Thymus (tissue), 11 donors: ENCODE data around the gene ZBTB7B. TPM values are rescaled to one million over a fixed set of nuclear protein-coding genes. Genes with fewer than 3 reads are reported as not detected.

Experiments used
- DNase-seq, 9 donors: peaks; one replicate each; pipeline ENCODE4 v3.0.0-alpha.2; 2013; ENCODE audit warnings: low spot score in 9 of 9, low read depth in 6 of 9, missing footprints in 1 of 9
- H3K27ac ChIP-seq, 2 donors: one replicate each; pipeline ENCODE4 v1.5.1; 2013; ENCODE audit warnings: control low read depth in 1 of 2, low read depth in 1 of 2, low read length in 1 of 2, mild to moderate bottlenecking in 1 of 2, moderate library complexity in 1 of 2
- H3K27me3 ChIP-seq, 2 donors: one replicate each; pipeline ENCODE4 v1.5.1; 2013; ENCODE audit warnings: low read length in 1 of 2; ENCODE audit not compliant: control insufficient read depth in 2 of 2, insufficient read depth in 1 of 2
- H3K36me3 ChIP-seq, 2 donors: one replicate each; pipeline ENCODE4 v1.5.1; 2013; ENCODE audit warnings: low read length in 1 of 2, mild to moderate bottlenecking in 1 of 2, moderate library complexity in 1 of 2; ENCODE audit not compliant: control insufficient read depth in 2 of 2, insufficient read depth in 2 of 2
- H3K4me1 ChIP-seq, 2 donors: one replicate each; pipeline ENCODE4 v1.5.1; 2013; ENCODE audit warnings: low read length in 2 of 2; ENCODE audit not compliant: control insufficient read depth in 2 of 2, insufficient read depth in 2 of 2
- H3K4me3 ChIP-seq, 2 donors: one replicate each; pipeline ENCODE4 v1.5.1; 2013; ENCODE audit warnings: low read length in 2 of 2, control low read depth in 1 of 2, mild to moderate bottlenecking in 1 of 2
- H3K9me3 ChIP-seq, 2 donors: one replicate each; pipeline ENCODE4 v1.5.1; 2013; ENCODE audit warnings: low read length in 1 of 2, mild to moderate bottlenecking in 1 of 2; ENCODE audit not compliant: control insufficient read depth in 2 of 2, insufficient read depth in 1 of 2
- WGBS: extraction: QIAGEN DNeasy Blood & Tissue Kit; methylation state at CpG from one replicate; pipeline ENCODE4 v1.1.7; 2013; 5-methylcytosine and 5-hydroxymethylcytosine counted together
- polyA plus RNA-seq: library from polyadenylated mRNA; stranded (reverse); fragments of 200-250 nt; gene quantifications from one replicate; pipeline ENCODE4 v1.2.3, GENCODE V29; 2013
- total RNA-seq: library from RNA; stranded (reverse); fragments of 120-200 nt; gene quantifications from one replicate; pipeline ENCODE4 v1.2.4, GENCODE V29; 2013
- donor health status: healthy.

The ZBTB7B gene
- total and polyA plus RNA-seq, 2 donors: 12.1 to 21.9 TPM

- peak overlapping the region in 1 of 2 donors; percentile 59 for H3K27ac ChIP-seq
- H3K4me3 ChIP-seq: no peak overlapping the region
- H3K27me3 ChIP-seq: peaks cover 13 to 81% of the 10 kb centered on the region in 2 donors
- WGBS: 85% methylated on average over 16 of the region's 16 CpGs
- peaks cover 53 to 91% of the 10 kb centered on the region in 2 donors for H3K4me1 ChIP-seq
- DNase-seq: no peak
- H3K36me3 ChIP-seq: peaks cover 6 to 12% of the 10 kb centered on the region in 2 donors
- H3K9me3 ChIP-seq: peaks cover 6 to 10% of the 10 kb centered on the region in 2 donors
These were observed 13.1 kb downstream of the ZBTB7B start for GRCh38 chr1:155015527-155016230.

- 20% methylated on average over 26 of the region's 26 CpGs for WGBS
- Histone ChIP-seq H3K4me3 (no peak overlapping the region), H3K27ac (peak overlapping the region in 1 of 2 donors; percentile 80), H3K9me3 (peaks cover 6 to 10% of the 10 kb centered on the region in 2 donors), H3K4me1 (peaks cover 48 to 84% of the 10 kb centered on the region in 2 donors), H3K36me3 (peaks cover 6 to 12% of the 10 kb centered on the region in 2 donors), H3K27me3 (peaks cover 13 to 79% of the 10 kb centered on the region in 2 donors)
- peak in 1 of 9 donors; percentile 60 for DNase-seq
These were observed 13.7 kb downstream of the ZBTB7B start for GRCh38 chr1:155016231-155016831.

- H3K36me3 ChIP-seq: peaks cover 6 to 12% of the 10 kb centered on the region in 2 donors
- 6% methylated on average over 49 of the region's 49 CpGs for WGBS
- H3K27ac ChIP-seq: peak overlapping the region in 1 of 2 donors; percentile 80
- peak overlapping the region in 1 of 2 donors; percentile 27 for H3K4me3 ChIP-seq
- H3K27me3 ChIP-seq: peaks cover 11 to 79% of the 10 kb centered on the region in 2 donors
- H3K9me3 ChIP-seq: peaks cover 6 to 10% of the 10 kb centered on the region in 2 donors
- H3K4me1 ChIP-seq: peaks cover 46 to 74% of the 10 kb centered on the region in 2 donors
- DNase-seq: peak in 4 of 9 donors; percentile 61 to 89 (median 82)
These were observed 14.7 kb downstream of the ZBTB7B start for GRCh38 chr1:155017041-155017945.

GRCh38 chr1:155017946-155018316, 15.3 kb downstream of the ZBTB7B start:
- DNase-seq: no peak
- 44% methylated on average over 6 of the region's 6 CpGs for WGBS
- peaks cover 12 to 79% of the 10 kb centered on the region in 2 donors for H3K27me3 ChIP-seq
- no peak overlapping the region for H3K27ac ChIP-seq
- peaks cover 6 to 10% of the 10 kb centered on the region in 2 donors for H3K9me3 ChIP-seq
- peaks cover 42 to 68% of the 10 kb centered on the region in 2 donors for H3K4me1 ChIP-seq
- H3K36me3 ChIP-seq: peaks cover 6 to 12% of the 10 kb centered on the region in 2 donors
- H3K4me3 ChIP-seq: no peak overlapping the region

- no peak for DNase-seq
- 95% methylated on average over 8 of the region's 8 CpGs for WGBS
- H3K9me3 ChIP-seq: peaks cover 6 to 10% of the 10 kb centered on the region in 2 donors
- no peak overlapping the region for H3K27ac ChIP-seq
- H3K36me3 ChIP-seq: peaks cover 6 to 12% of the 10 kb centered on the region in 2 donors
- peaks cover 12 to 83% of the 10 kb centered on the region in 2 donors for H3K27me3 ChIP-seq
- H3K4me1 ChIP-seq: peaks cover 37 to 60% of the 10 kb centered on the region in 2 donors
- H3K4me3 ChIP-seq: no peak overlapping the region
These were observed 16.2 kb downstream of the ZBTB7B start for GRCh38 chr1:155018617-155019348.

GRCh38 chr1:155019377-155020245, 17.0 kb downstream of the ZBTB7B start:
- Histone ChIP-seq H3K9me3 (peaks cover 5 to 10% of the 10 kb centered on the region in 2 donors), H3K27me3 (peaks cover 12 to 83% of the 10 kb centered on the region in 2 donors), H3K36me3 (peaks cover 6 to 7% of the 10 kb centered on the region in 2 donors), H3K4me3 (no peak overlapping the region), H3K4me1 (peaks cover 35 to 52% of the 10 kb centered on the region in 2 donors), H3K27ac (peak overlapping the region in 1 of 2 donors; percentile 55)
- DNase-seq: no peak
- WGBS: 80% methylated on average over 11 of the region's 11 CpGs

- H3K9me3 ChIP-seq: peaks cover 3 to 7% of the 10 kb centered on the region in 2 donors
- peaks cover 14 to 25% of the 10 kb centered on the region in 2 donors for H3K4me1 ChIP-seq
- no peak for DNase-seq
- no peak overlapping the region for H3K27ac ChIP-seq
- H3K27me3 ChIP-seq: peaks cover 8 to 65% of the 10 kb centered on the region in 2 donors
- no peak overlapping the region for H3K4me3 ChIP-seq
- WGBS: 86% methylated on average over 8 of the region's 8 CpGs
- H3K36me3 ChIP-seq: no peaks in the 10 kb centered on the region
These were observed 19.7 kb downstream of the ZBTB7B start for GRCh38 chr1:155022136-155022926.
